Measurements from ENCODE around the gene DYNC2I2. TPM values are rescaled to one million over a fixed set of nuclear protein-coding genes. Genes with fewer than 3 reads are reported as not detected.

DYNC2I2 gene
- polyA plus RNA-seq, 1 donor from 2014 or later = 82.5 TPM

GRCh38 chr9:128640603-128641002 lies 16.0 kb downstream of the DYNC2I2 start:
- no peak overlapping the region for H3K4me2 ChIP-seq (ENCODE audit: low read length)
- H3K4me3 ChIP-seq (ENCODE audit: low read length) = no peak overlapping the region
- H2AFZ ChIP-seq (ENCODE audit: low read depth, low read length) = no peak overlapping the region
- no peaks in the 10 kb centered on the region for H3K27me3 ChIP-seq (ENCODE audit: insufficient read depth, low read depth, low read length)
- TF ChIP-seq EP300 (conservative IDR thresholded peaks at IDR 0.05; ENCODE audit: poor library complexity, severe bottlenecking) (no peak), POLR2AphosphoS5 (IDR thresholded peaks at IDR 0.05) (no peak), CTCF (IDR thresholded peaks at IDR 0.05; ENCODE audit: poor library complexity, severe bottlenecking) (no peak), RAD21 (conservative IDR thresholded peaks at IDR 0.05) (no peak), MXI1 (conservative IDR thresholded peaks at IDR 0.05; ENCODE audit: poor library complexity, severe bottlenecking) (no peak), EZH2 (IDR thresholded peaks at IDR 0.05; ENCODE audit: borderline replicate concordance, insufficient read depth, low read length, poor library complexity, severe bottlenecking) (no peak), TAF1 (IDR thresholded peaks at IDR 0.05; ENCODE audit: low read depth) (no peak), SMC3 (conservative IDR thresholded peaks at IDR 0.05; ENCODE audit: poor library complexity) (no peak), REST (IDR thresholded peaks at IDR 0.05; ENCODE audit: borderline replicate concordance) (no peak)
- no peaks in the 10 kb centered on the region for H3F3A ChIP-seq (ENCODE audit: insufficient read depth, low read length, poor library complexity, severe bottlenecking)
- H3K27ac ChIP-seq (ENCODE audit: low read length) = no peak overlapping the region
- no peaks in the 10 kb centered on the region for H3K36me3 ChIP-seq (ENCODE audit: insufficient read depth, low read length)
- no peaks in the 10 kb centered on the region for H3K79me2 ChIP-seq (replicated peaks; ENCODE audit: insufficient read depth, low read length)
- H3K9me2 ChIP-seq (ENCODE audit: insufficient read depth, low read length) = no peaks in the 10 kb centered on the region
- H3K9me3 ChIP-seq (ENCODE audit: low read length) = no peaks in the 10 kb centered on the region
- no peaks in the 10 kb centered on the region for H4K20me1 ChIP-seq (ENCODE audit: insufficient read depth)
- H3K9ac ChIP-seq (ENCODE audit: low read length) = no peak overlapping the region

GRCh38 chr9:128638580-128638979 lies 18.1 kb downstream of the DYNC2I2 start:
- no peaks in the 10 kb centered on the region for H4K20me1 ChIP-seq (ENCODE audit: insufficient read depth)
- no peaks in the 10 kb centered on the region for H3K79me2 ChIP-seq (replicated peaks; ENCODE audit: insufficient read depth, low read length)
- no peaks in the 10 kb centered on the region for H3K9me2 ChIP-seq (ENCODE audit: insufficient read depth, low read length)
- H3K36me3 ChIP-seq (ENCODE audit: insufficient read depth, low read length) = no peaks in the 10 kb centered on the region
- H3K9me3 ChIP-seq (ENCODE audit: low read length) = no peaks in the 10 kb centered on the region
- no peak overlapping the region for H3K27ac ChIP-seq (ENCODE audit: low read length)
- no peak overlapping the region for H3K9ac ChIP-seq (ENCODE audit: low read length)
- no peak overlapping the region for H2AFZ ChIP-seq (ENCODE audit: low read depth, low read length)
- no peak for TF ChIP-seq SMC3 (conservative IDR thresholded peaks at IDR 0.05; ENCODE audit: poor library complexity)
- TF ChIP-seq RAD21 (conservative IDR thresholded peaks at IDR 0.05) = no peak
- no peak for TF ChIP-seq EP300 (conservative IDR thresholded peaks at IDR 0.05; ENCODE audit: poor library complexity, severe bottlenecking)
- no peak for TF ChIP-seq POLR2AphosphoS5 (IDR thresholded peaks at IDR 0.05)
- no peak for TF ChIP-seq CTCF (IDR thresholded peaks at IDR 0.05; ENCODE audit: poor library complexity, severe bottlenecking)
- TF ChIP-seq REST (IDR thresholded peaks at IDR 0.05; ENCODE audit: borderline replicate concordance) = no peak
- no peak for TF ChIP-seq EZH2 (IDR thresholded peaks at IDR 0.05; ENCODE audit: borderline replicate concordance, insufficient read depth, low read length, poor library complexity, severe bottlenecking)
- no peak for TF ChIP-seq TAF1 (IDR thresholded peaks at IDR 0.05; ENCODE audit: low read depth)
- no peak for TF ChIP-seq MXI1 (conservative IDR thresholded peaks at IDR 0.05; ENCODE audit: poor library complexity, severe bottlenecking)
- H3F3A ChIP-seq (ENCODE audit: insufficient read depth, low read length, poor library complexity, severe bottlenecking) = no peaks in the 10 kb centered on the region
- no peak overlapping the region for H3K4me2 ChIP-seq (ENCODE audit: low read length)
- no peak overlapping the region for H3K4me3 ChIP-seq (ENCODE audit: low read length)
- H3K27me3 ChIP-seq (ENCODE audit: insufficient read depth, low read depth, low read length) = no peaks in the 10 kb centered on the region
